ENCODE measurements around the gene DYNLT5.
"Not testable (repeated sequence)": the region's sequence is repeated elsewhere in the genome, so short reads cannot be mapped to it uniquely, and the experiment has no call there.

The DYNLT5 gene

DNA sequence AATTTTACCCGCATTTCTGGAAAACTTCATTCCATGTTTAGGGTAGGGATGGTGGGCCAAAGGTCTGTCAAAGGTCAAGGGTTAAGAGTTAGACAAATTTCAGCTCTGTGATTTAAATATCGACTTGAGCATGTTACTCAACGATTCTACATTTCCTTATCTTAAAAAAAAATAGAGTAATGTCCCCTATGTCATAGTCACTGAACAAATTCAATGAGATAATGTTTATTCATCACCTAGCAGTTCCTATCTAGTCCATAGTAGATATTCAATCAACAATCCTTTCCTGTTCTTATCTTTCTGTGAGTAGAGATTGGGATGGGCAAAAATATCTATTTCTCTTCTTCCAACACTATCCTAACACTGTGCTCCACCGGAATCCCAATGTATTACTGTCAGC lies 1.1 kb upstream of the DYNLT5 start:
- no peak for DNase-seq

GRCh38 chr1:66752671-66753371 lies 562 bp downstream of the DYNLT5 start:
- no peak for DNase-seq

DNA sequence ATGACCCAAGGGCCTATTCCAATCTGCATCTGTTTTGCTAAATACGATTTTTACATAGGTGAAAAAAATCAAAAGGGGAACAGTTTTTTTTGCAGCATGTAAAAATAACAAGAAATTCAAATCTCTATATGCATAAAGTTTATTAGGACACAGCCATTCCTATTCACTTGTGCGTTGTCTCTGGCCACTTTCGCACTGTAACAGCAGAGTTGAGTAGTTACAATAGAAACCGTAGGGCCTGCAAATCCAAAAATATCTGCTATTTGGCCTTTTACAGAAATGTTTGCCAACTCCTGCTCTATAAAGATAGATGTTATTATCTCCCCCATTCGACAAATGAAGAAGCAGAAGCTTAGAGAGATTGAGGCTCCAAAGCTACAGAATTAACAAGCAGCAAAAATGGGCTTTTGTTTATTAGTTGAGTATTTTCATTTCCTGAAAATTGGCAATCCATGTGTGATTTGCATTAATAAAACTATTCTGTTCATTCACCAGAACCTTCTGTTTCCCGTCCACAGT lies 5.5 kb downstream of the DYNLT5 start:
- DNase-seq: peak; percentile 34

- peak; percentile 97 for DNase-seq
Observed at GRCh38 chr1:66758241-66758755, 6.0 kb downstream of the DYNLT5 start.

- DNase-seq: no peak
Observed at GRCh38 chr1:66760506-66760905, 8.2 kb downstream of the DYNLT5 start.

DNA sequence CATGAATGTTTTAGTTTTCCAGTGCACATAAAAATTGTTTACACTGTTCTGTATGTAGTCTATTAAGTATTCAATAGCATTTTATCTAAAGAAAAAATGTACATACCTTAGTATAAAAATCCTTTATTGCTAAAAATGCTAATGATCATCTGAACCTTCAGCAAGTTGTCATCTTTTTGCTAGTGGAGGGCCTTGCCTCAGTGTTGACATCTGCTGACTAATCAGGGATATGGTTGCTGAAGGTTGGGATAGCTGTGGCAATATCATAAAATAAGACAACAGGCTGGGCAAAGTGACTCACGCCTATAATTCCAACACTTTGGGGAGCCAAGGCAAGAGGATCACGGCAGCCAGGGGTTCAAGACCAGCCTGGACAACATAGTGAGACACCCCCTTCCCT lies 9.0 kb downstream of the DYNLT5 start:
- peak; percentile 9 for DNase-seq

GRCh38 chr1:66764994-66765578 lies 12.8 kb downstream of the DYNLT5 start:
- DNase-seq: peak; percentile 52

- DNase-seq: no peak
Observed at GRCh38 chr1:66767626-66768025, 15.4 kb downstream of the DYNLT5 start.

GRCh38 chr1:66768965-66769364 lies 16.7 kb downstream of the DYNLT5 start:
- no peak for DNase-seq

GRCh38 chr1:66769512-66770229 lies 17.4 kb downstream of the DYNLT5 start:
- peak; percentile 18 for DNase-seq

DNA sequence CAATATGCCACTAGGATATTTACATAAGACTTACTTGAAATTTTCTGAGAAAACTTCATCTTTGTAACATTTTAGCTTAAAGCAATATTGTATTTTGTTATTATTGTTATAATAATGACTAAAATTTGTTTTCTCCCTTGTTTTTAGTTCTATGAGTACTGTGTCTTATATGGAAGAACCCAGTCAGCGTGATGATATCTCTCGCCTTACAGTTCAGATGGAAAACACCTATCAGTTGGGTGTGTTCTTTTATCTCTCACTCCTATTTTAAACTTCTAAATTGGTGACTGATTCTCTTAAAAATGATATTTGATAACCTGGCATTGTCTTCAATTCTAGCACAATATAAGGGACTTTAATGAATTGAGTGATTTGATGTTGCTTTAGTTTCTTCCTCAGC lies 18.0 kb downstream of the DYNLT5 start:
- no peak for DNase-seq

DNA sequence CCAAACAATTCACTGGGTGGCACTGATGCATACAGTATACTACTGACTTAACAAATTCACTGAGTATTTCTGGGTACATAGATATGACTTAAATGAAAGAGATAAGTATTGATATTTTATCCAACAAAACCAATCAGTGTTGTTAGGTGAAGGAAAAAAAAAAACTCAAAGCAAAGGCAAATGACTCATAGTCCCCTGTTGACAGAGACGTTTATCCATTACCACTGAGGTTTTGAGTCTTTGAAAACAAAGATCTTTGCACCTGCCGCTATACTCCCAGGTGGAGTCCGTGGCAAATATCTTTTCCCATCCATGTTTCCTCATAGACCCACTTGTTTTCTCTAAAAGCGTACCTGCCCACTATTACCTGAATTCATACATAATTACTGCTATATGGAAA lies 18.4 kb downstream of the DYNLT5 start:
- DNase-seq: no peak

DNA sequence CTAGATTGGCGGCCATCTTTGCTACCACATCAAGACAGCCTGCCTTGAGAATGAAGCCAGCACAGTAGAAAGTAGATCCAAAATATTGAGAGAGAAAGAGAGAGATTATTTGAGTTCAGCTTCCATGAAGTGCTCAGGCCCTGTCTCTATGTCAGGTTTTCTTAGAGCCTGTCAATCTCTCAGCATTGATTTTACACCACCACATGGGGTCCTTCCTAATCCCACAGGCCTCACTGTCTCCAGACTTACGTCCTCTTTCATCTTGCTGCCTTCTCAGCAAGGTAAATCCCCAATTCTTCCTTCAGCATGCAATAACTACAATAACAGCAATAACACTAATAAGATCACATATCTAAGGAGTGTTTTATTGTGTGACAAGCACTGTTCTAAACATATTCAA lies 21.0 kb downstream of the DYNLT5 start:
- DNase-seq: no peak

GRCh38 chr1:66774438-66774837 lies 22.2 kb downstream of the DYNLT5 start:
- peak; percentile 7 for DNase-seq

DNA sequence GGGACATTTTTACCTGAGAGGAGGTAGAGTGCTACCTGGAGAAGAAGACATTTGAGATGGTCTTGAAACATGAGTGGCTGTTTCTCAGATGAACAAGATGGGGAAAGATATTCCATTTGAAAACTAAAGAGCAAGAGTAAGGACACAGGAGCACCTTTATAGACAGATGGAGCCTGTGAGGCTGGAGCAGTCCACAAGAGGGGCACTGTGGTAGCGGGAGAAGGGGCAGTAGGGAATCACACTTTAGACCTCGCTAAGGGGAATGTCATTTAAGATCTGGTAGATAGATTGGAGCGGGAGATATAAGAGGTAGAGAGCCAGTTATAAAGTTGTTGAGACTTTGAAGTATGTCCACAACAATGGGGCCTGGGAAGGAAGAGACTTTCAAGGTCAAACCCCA lies 23.4 kb downstream of the DYNLT5 start:
- DNase-seq: no peak

GRCh38 chr1:66777831-66778230 lies 25.6 kb downstream of the DYNLT5 start:
- peak; percentile 24 for DNase-seq

GRCh38 chr1:66778266-66778665 lies 26.0 kb downstream of the DYNLT5 start:
- DNase-seq: no peak

DNA sequence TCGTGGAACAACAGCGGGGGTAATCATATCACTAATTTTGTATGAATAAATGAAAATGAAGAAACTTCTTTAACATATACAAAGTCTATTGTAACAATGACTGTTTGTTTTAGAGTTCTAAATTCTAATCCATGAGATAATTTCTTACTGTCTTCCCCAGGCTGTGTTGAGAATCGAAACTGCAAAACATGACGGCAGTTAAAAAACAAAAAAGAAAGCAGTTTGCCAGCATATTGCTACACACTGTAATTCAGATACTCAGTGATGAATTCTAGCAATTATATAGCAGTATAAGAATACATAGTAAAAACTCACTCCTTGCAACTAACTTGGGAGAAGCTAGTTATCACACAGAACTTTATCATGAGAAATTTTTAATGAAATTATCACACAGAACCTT lies 26.7 kb downstream of the DYNLT5 start:
- DNase-seq: no peak

GRCh38 chr1:66779475-66780078 lies 27.3 kb downstream of the DYNLT5 start:
- DNase-seq: no peak

DNA sequence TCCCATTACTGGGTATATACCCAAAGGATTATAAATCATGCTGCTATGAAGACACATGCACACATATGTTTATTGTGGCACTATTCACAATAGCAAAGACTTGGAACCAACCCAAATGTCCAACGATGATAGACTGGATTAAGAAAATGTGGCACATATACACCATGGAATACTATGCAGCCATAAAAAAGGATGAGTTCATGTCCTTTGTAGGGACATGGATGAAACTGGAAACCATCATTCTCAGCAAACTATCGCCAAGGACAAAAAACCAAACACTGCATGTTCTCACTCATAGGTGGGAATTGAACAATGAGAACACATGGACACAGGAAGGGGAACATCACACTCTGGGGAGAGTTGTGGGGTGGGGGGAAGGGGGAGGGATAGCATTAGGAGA lies 33.5 kb downstream of the DYNLT5 start:
- not testable (repeated sequence) for DNase-seq

DNA sequence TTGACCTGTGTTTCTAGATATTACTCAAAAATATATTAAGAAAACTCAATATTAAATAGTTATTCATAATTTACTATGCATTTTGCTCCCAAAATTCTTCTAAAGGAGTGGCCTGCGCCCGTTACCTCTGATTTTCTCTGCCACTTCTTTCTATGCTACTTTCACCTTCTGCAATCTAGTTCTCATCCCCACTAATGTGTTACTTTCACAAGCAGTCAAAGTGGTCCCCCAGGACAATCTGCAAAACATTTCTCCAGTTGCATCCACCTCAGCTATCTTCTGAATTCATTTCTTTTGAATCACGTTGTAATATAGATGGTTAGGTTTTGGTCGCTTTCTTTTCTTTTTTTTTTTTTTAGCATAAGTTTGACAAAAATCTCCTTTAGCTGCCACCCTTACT lies 35.4 kb downstream of the DYNLT5 start:
- no peak for DNase-seq

DNA sequence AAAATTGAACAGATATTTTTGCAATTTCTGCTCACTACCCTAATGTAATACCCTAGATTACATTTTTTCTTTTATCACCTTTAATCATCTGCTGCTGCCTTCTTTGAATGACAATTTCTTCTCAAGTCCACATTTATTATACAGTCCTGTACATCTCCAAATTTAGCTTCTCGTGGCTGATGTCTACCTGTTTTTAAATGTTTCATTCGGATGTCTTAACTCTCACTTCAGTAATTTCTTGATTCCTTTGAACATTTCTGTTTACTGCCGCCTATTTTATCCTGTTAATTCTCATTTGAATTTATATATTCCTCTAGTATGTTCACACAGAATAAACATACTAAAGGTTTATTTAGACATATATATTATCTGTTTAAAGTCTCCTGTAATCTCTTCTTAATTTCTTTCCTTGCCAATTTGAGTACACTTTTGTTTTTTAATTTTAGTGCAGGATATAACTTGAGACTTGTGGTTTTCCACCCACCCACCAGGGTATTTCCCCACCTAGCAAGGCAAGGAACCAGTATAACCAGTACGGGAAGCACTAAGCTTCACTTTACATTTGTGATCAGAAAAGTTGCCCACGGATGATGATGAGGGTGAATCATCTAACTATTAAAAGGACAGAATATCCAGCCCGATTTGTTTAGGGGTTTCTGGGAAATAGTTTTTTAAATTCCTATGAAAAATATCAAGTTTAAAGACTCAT lies 36.1 kb downstream of the DYNLT5 start:
- DNase-seq: no peak

Measured in NCI-H2171 treated with DMSO at 0.1 percent for 48 hours (cell line).